Stimulated activated CD8-positive, alpha-beta memory T cell treated with anti-CD3 and anti-CD28 coated beads, Interleukin-15, amount 100 ng/mL, for 1 hour (primary cell): ENCODE measurements around the gene RIMBP3C.
"Not testable (repeated sequence)": the region's sequence is repeated elsewhere in the genome, so short reads cannot be mapped to it uniquely, and the experiment has no call there.

Source experiments
- DNase-seq: peaks from one replicate; pipeline ENCODE4 v3.0.0-alpha.2; 2020; ENCODE audit warnings: low read depth

Gene RIMBP3C

GRCh38 chr22:21551361-21551760 lies at the start of gene RIMBP3C:
Gene RIMBP3C (minus strand): TSS chr22:21551461. CDS start chr22:21550976, 485 bp downstream.
- DNase-seq = not testable (repeated sequence)

GRCh38 chr22:21599053-21599893 lies 48.0 kb upstream of the RIMBP3C start:
- no peak for DNase-seq

GRCh38 chr22:21598302-21598701 lies 47.0 kb upstream of the RIMBP3C start:
- DNase-seq = no peak

- DNase-seq = not testable (repeated sequence)
Measured at GRCh38 chr22:21596356-21597135, 45.3 kb upstream of the RIMBP3C start.

GRCh38 chr22:21594865-21595452 lies 43.7 kb upstream of the RIMBP3C start:
- DNase-seq = no peak

- DNase-seq = no peak
Measured at GRCh38 chr22:21593406-21594232, 42.4 kb upstream of the RIMBP3C start.

- DNase-seq = no peak
Measured at GRCh38 chr22:21592422-21592821, 41.2 kb upstream of the RIMBP3C start.

- no peak for DNase-seq
Measured at GRCh38 chr22:21591695-21592094, 40.4 kb upstream of the RIMBP3C start.

GRCh38 chr22:21590809-21591641 lies 39.8 kb upstream of the RIMBP3C start:
- DNase-seq = no peak

GRCh38 chr22:21589396-21589795 lies 38.1 kb upstream of the RIMBP3C start:
- DNase-seq = no peak

- DNase-seq = no peak
Measured at GRCh38 chr22:21587803-21588611, 36.7 kb upstream of the RIMBP3C start.

GRCh38 chr22:21585389-21585788 lies 34.1 kb upstream of the RIMBP3C start:
- DNase-seq = no peak

- no peak for DNase-seq
Measured at GRCh38 chr22:21582801-21583740, 31.8 kb upstream of the RIMBP3C start.

- not testable (repeated sequence) for DNase-seq
Measured at GRCh38 chr22:21581009-21581713, 29.9 kb upstream of the RIMBP3C start.

- not testable (repeated sequence) for DNase-seq
Measured at GRCh38 chr22:21580623-21581007, 29.4 kb upstream of the RIMBP3C start.

GRCh38 chr22:21579474-21579851 lies 28.2 kb upstream of the RIMBP3C start:
- no peak for DNase-seq

GRCh38 chr22:21573750-21574494 lies 22.7 kb upstream of the RIMBP3C start:
- DNase-seq = no peak
